WTC11 (cell line): Measurements from ENCODE around the gene AVPR2.

Experiments used
- ATF6 ChIP-seq: sonication (generic); formaldehyde crosslinking; IDR thresholded peaks from 2 replicates; pipeline ENCODE4 v1.8.1; 2023; ENCODE audit warnings: mild to moderate bottlenecking, missing genetic modification reagents
- CBFB ChIP-seq: sonication (generic); formaldehyde crosslinking; IDR thresholded peaks from 2 replicates; pipeline ENCODE4 v1.8.1; 2022; ENCODE audit warnings: mild to moderate bottlenecking, low read depth, missing genetic modification reagents
- CTCF ChIP-seq: fragments of 200-600 bp; IDR thresholded peaks from 2 replicates; pipeline ENCODE4 v1.8.0; 2022; ENCODE audit warnings: antibody characterized with exemption
- ESRRA ChIP-seq: sonication (generic); formaldehyde crosslinking; IDR thresholded peaks from 2 replicates; pipeline ENCODE4 v1.8.1; 2022; ENCODE audit warnings: mild to moderate bottlenecking, missing genetic modification reagents, borderline replicate concordance
- FOXJ3 ChIP-seq: sonication (generic); formaldehyde crosslinking; IDR thresholded peaks from 2 replicates; pipeline ENCODE4 v1.9.0; 2021; ENCODE audit warnings: missing genetic modification reagents, mild to moderate bottlenecking, borderline replicate concordance
- HMGXB4 ChIP-seq: sonication (generic); formaldehyde crosslinking; IDR thresholded peaks from 2 replicates; pipeline ENCODE4 v1.8.1; 2023; ENCODE audit warnings: mild to moderate bottlenecking, moderate library complexity, missing genetic modification reagents
- MAX ChIP-seq: sonication (generic); formaldehyde crosslinking; IDR thresholded peaks from 2 replicates; pipeline ENCODE4 v1.8.0; 2022; ENCODE audit warnings: mild to moderate bottlenecking, missing genetic modification reagents
- NFATC4 ChIP-seq: fragments of 250-450 bp; sonication (Bioruptor Pico); IDR thresholded peaks from 2 replicates; pipeline ENCODE4 v1.9.0; 2021; ENCODE audit warnings: mild to moderate bottlenecking
- ZNF263 ChIP-seq: sonication (generic); formaldehyde crosslinking; IDR thresholded peaks from 2 replicates; pipeline ENCODE4 v1.8.1; 2022; ENCODE audit warnings: low read depth, mild to moderate bottlenecking, moderate library complexity, missing genetic modification reagents
- ZNF416 ChIP-seq: fragments of 250-450 bp; sonication (Bioruptor Pico); IDR thresholded peaks from 2 replicates; pipeline ENCODE4 v1.9.0; 2021; ENCODE audit warnings: mild to moderate bottlenecking, inconsistent platforms
- TF ChIP-seq, protein P1 (sequence below): sonication (generic); formaldehyde crosslinking; IDR thresholded peaks from 2 replicates; pipeline ENCODE4 v1.8.0; 2022; ENCODE audit warnings: mild to moderate bottlenecking, missing genetic modification reagents
- TF ChIP-seq, protein P2 (sequence below): sonication (generic); formaldehyde crosslinking; conservative IDR thresholded peaks from 2 replicates; pipeline ENCODE4 v1.8.1; 2023; ENCODE audit warnings: mild to moderate bottlenecking, low read depth, missing genetic modification reagents, moderate library complexity

GRCh38 chrX:153941336-153942252 lies 37.1 kb downstream of the AVPR2 start:
- TF ChIP-seq, protein P1, sequence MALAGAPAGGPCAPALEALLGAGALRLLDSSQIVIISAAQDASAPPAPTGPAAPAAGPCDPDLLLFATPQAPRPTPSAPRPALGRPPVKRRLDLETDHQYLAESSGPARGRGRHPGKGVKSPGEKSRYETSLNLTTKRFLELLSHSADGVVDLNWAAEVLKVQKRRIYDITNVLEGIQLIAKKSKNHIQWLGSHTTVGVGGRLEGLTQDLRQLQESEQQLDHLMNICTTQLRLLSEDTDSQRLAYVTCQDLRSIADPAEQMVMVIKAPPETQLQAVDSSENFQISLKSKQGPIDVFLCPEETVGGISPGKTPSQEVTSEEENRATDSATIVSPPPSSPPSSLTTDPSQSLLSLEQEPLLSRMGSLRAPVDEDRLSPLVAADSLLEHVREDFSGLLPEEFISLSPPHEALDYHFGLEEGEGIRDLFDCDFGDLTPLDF, result no peak
- TF ChIP-seq CTCF, result no peak
- TF ChIP-seq NFATC4, result no peak
- TF ChIP-seq CBFB, result no peak
- TF ChIP-seq MAX, result 0 out of 2 replicates have a peak, but pooled peaks have one; percentile 25
- TF ChIP-seq, protein P2, sequence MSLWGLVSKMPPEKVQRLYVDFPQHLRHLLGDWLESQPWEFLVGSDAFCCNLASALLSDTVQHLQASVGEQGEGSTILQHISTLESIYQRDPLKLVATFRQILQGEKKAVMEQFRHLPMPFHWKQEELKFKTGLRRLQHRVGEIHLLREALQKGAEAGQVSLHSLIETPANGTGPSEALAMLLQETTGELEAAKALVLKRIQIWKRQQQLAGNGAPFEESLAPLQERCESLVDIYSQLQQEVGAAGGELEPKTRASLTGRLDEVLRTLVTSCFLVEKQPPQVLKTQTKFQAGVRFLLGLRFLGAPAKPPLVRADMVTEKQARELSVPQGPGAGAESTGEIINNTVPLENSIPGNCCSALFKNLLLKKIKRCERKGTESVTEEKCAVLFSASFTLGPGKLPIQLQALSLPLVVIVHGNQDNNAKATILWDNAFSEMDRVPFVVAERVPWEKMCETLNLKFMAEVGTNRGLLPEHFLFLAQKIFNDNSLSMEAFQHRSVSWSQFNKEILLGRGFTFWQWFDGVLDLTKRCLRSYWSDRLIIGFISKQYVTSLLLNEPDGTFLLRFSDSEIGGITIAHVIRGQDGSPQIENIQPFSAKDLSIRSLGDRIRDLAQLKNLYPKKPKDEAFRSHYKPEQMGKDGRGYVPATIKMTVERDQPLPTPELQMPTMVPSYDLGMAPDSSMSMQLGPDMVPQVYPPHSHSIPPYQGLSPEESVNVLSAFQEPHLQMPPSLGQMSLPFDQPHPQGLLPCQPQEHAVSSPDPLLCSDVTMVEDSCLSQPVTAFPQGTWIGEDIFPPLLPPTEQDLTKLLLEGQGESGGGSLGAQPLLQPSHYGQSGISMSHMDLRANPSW, result no peak
- TF ChIP-seq HMGXB4 (CRISPR knock-in tag), result no peak
- no peak for TF ChIP-seq ZNF416 (CRISPR knock-in tag)
- TF ChIP-seq ZNF263 (CRISPR knock-in tag), result no peak
- no peak for TF ChIP-seq ATF6
- no peak for TF ChIP-seq ESRRA
- TF ChIP-seq FOXJ3 (CRISPR knock-in tag), result no peak
